Frontal cortex (tissue), 4 donors: ENCODE measurements around the gene FRMD6. TPM values are rescaled to one million over a fixed set of nuclear protein-coding genes. Genes with fewer than 3 reads are reported as not detected.

Source experiments
- DNase-seq, 2 donors: peaks; one replicate each; pipeline ENCODE4 v3.0.0; 2012; ENCODE audit warnings: low spot score in 2 of 2
- FAIRE-seq: peaks from 2 replicates; lab custom pipeline; 2012; peaks lifted over from hg19 to GRCh38; lab: Jason Lieb, UNC
- total RNA-seq: library from RNA; depleted of rRNA; stranded (reverse); fragments of >200 nt; gene quantifications from one replicate; pipeline ENCODE4 v1.2.3, GENCODE V29; 2014
- donor health status: control.
- donor health status: control.
- donor health status: control.

The FRMD6 gene
- 13.5 TPM for total RNA-seq

GRCh38 chr14:51651388-51652167, at the start of gene FRMD6:
FRMD6 (plus strand) TSS chr14:51651910; CDS start chr14:51689837, 37,927 bp downstream.
- no peak for FAIRE-seq
- peak; percentile 89 to 91 for DNase-seq

GRCh38 chr14:51602310-51602709, 49.4 kb upstream of the FRMD6 start:
- DNase-seq (no peak), FAIRE-seq (no peak)

GRCh38 chr14:51603495-51603894, 48.2 kb upstream of the FRMD6 start:
- FAIRE-seq (no peak), DNase-seq (no peak)

GRCh38 chr14:51604073-51604472, 47.6 kb upstream of the FRMD6 start:
- FAIRE-seq: no peak
- DNase-seq: no peak

- DNase-seq: no peak
- FAIRE-seq: no peak
These were observed 46.1 kb upstream of the FRMD6 start for GRCh38 chr14:51605575-51605974.

- FAIRE-seq (no peak), DNase-seq (no peak)
These were observed 44.0 kb upstream of the FRMD6 start for GRCh38 chr14:51607711-51608110.

- DNase-seq (no peak), FAIRE-seq (no peak)
These were observed 42.3 kb upstream of the FRMD6 start for GRCh38 chr14:51609251-51609954.

GRCh38 chr14:51609955-51610283, 41.8 kb upstream of the FRMD6 start:
- FAIRE-seq: no peak
- no peak for DNase-seq

GRCh38 chr14:51610771-51611170, 40.9 kb upstream of the FRMD6 start:
- FAIRE-seq (no peak), DNase-seq (no peak)

- FAIRE-seq: no peak
- no peak for DNase-seq
These were observed 39.3 kb upstream of the FRMD6 start for GRCh38 chr14:51612449-51612848.

- FAIRE-seq (no peak), DNase-seq (no peak)
These were observed 38.3 kb upstream of the FRMD6 start for GRCh38 chr14:51613416-51613815.

- no peak for FAIRE-seq
These were observed 37.0 kb upstream of the FRMD6 start for GRCh38 chr14:51614707-51615106.

GRCh38 chr14:51616256-51616655, 35.5 kb upstream of the FRMD6 start:
- DNase-seq (no peak), FAIRE-seq (no peak)

More at GRCh38 chr14:51614707-51615106, 37.0 kb upstream of the FRMD6 start:
- no peak for DNase-seq

GRCh38 chr14:51616724-51617409, 34.8 kb upstream of the FRMD6 start:
- no peak for DNase-seq
- FAIRE-seq: no peak

GRCh38 chr14:51619561-51619960, 32.1 kb upstream of the FRMD6 start:
- no peak for DNase-seq

GRCh38 chr14:51620056-51620455, 31.7 kb upstream of the FRMD6 start:
- no peak for FAIRE-seq
- no peak for DNase-seq

More at GRCh38 chr14:51619561-51619960, 32.1 kb upstream of the FRMD6 start:
- no peak for FAIRE-seq

GRCh38 chr14:51621654-51622053, 30.1 kb upstream of the FRMD6 start:
- FAIRE-seq: no peak
- no peak for DNase-seq

- DNase-seq: no peak
- FAIRE-seq: no peak
These were observed 29.3 kb upstream of the FRMD6 start for GRCh38 chr14:51622376-51622775.

- no peak for DNase-seq
- no peak for FAIRE-seq
These were observed 26.6 kb upstream of the FRMD6 start for GRCh38 chr14:51624955-51625569.

- DNase-seq: no peak
- FAIRE-seq: no peak
These were observed 25.5 kb upstream of the FRMD6 start for GRCh38 chr14:51626185-51626584.
